Stimulated activated CD4-positive, alpha-beta T cell treated with anti-CD3 and anti-CD28 coated beads, Interleukin-1b, Interleukin-23, amount 100 ng/mL, for 1 hour (primary cell): ENCODE data around the gene ZNF766.
"Not testable (repeated sequence)": the region's sequence is repeated elsewhere in the genome, so short reads cannot be mapped to it uniquely, and the experiment has no call there.

Experiments
- DNase-seq, 2 donors: peaks; one replicate each; pipeline ENCODE4 v3.0.0-alpha.2; 2020; ENCODE audit warnings: low read depth in 2 of 2

The ZNF766 gene

DNA sequence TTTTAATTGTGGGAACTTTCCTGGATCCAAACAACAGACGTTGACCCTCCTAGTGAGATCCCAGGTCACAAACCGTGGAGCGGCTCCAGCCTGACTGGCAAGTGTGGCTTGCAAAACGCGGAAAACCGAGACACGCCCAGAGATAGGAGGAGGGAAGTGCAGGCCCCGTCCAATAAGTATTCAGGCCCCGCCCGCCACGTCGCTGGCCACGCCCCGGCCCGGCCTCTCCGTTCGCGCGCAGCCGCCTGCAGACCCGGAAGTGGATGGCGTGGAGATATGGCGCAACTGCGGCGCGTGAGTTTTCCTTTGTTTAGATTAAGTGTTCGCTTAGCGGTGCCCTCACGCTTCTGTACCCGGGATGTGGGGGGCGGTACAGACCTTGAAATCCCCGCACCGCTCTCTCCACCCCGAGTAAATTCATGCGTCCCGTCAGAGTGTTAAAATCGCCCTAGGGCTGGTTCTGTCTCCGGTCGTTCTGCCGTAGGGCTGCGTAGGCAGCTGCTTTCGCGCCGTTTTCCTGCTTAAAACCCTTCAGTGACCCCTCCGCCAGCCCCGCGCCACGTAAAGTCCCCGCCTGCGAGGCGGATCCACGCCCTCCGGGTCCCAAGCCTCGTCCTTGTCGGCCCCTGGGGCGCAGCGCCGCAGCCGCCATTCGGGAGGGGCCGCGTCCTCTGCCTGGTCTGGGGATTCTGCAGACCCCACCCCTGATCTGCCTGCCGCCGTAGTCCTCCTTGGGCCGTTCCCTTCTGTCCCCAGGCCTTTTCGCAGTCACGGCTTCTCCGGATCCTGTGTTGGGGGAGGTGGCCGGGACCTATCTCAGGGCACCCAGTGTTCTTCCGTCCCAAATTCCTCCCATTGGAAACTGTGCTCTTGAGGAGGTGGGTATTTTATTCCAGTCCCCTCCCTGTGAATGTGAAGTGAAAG, at the start of gene ZNF766:
Gene ZNF766, plus strand, starts transcription at position 250 of the 924 bp plus-strand sequence. Its CDS starts 27 bp downstream, at position 277.
- DNase-seq: peak; percentile 85 to 98

DNA sequence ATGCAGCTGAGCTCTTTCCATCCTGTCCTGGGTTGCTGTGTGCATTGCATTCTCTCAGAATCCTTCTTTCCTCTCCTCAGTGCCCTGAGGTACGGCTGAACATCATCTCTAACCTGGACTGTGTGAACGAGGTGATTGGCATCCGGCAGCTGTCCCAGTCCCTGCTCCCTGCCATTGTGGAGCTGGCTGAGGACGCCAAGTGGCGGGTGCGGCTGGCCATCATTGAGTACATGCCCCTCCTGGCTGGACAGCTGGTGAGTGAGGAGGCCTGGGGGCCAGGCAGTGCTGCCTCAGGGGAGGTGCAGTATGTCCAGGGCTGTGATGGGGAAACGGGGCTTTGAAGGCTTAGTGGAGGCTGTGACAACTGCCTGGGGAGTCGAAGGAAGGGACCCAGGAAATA, 49.8 kb upstream of the ZNF766 start:
- no peak for DNase-seq

DNA sequence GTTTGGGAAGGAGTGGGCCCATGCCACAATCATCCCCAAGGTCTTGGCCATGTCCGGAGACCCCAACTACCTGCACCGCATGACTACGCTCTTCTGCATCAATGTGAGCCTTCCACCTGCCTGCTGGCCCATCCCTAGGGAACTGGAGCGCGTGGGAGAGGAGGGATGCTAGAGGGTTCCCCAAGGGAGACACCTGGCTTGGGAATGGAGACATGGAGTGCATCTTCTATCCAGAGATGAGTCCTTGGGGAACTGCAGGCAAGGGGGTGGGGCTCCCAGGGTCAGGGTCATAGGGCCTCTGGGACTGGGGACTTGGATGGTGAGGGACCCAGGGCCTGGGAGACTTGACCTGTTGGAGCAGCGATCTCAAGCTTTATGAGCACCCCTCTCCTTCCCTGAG, 48.4 kb upstream of the ZNF766 start:
- DNase-seq: no peak

DNA sequence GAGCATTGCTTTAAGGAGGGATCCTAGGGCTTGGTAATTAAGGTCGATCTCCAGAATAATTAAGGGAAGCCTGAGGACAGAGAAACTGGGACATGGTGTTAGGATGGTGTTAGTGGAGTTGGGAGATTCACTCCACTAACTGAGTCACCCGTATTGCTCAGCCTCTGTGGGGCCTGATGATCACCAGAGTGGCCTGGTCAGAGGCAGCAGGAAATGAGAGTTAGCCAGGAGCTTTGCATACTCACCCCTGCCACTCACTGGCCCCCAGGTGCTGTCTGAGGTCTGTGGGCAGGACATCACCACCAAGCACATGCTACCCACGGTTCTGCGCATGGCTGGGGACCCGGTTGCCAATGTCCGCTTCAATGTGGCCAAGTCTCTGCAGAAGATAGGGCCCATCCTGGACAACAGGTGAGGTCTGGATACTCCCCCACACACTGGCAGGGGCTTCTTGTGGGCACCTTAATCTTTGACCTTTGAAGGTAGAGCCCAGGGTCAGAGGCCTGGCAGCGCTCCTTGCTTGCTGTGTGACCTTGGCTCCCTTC, 47.5 kb upstream of the ZNF766 start:
- DNase-seq: no peak

DNA sequence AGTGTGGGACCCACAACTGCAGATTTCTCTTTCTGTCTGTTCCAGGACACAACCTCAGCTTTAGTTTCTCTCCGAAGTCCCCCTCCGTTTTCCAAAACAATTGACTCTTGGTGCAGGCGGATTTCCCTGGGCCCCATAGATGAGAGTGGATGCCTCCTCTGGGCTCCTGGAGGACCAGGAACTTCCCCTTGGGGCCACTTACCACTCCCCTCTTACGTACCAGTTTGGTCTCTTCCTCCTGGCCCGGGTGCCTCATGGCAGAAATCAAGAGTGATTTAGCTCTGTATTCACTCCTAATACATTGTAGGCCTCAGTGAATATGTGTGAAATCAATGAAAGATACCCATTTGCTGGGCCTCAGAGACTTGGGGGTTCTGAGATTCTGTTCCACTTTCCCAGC, 45.2 kb upstream of the ZNF766 start:
- DNase-seq: no peak

DNA sequence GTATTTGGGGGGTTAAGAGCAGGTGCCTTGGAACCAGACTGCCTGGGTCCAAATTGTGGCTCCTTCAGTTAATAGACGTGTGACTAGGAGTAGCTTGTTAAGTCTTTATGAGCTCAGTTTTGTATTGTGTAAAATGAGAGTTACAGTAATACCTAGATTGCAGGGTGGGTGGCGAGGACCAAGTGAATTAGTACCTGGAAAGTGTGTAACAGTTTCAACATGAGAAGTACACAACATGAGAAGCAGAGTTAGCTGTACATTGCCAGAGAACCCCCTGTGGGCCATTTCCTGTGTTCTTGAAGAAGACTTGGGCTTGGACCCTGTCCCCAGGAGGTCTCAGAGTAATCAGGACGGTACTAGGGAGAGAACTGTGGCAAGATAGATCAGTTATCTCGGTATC, 42.7 kb upstream of the ZNF766 start:
- DNase-seq: no peak

DNA sequence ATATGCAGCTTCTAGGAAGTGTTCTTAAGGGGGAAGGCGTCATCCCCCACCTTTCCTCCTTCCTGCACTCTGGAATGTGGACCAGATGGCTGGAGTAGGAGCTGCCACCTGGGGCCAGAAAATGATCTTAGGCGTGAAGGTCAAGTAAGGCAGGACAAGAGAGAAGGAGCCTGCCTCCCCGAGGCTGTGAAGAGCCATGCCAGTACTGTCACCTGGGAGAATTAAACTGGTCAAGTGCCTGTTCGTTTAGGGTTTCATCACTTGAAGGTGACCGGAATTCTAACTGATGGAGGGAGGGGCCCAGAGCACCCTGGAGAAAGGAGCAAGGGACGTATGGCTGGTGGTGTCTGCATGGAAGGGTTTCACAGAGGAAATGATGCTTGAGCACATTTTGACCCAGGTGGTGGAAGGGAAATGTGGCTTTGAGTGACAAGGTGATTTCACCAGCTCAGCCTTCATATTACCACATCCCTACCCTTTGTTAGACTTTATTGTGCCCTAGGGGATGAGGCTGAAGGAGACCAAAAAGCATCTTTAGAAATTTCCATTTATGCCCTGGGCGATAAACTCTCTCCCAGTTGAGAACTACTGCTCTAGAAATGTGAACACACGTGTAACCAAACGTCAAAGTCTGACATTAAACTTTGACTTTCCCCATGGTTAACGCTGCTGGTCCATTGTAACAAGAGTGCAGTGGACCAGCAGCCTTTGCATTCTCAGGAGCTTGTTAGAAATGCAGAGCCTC, 42.0 kb upstream of the ZNF766 start:
- DNase-seq: no peak

DNA sequence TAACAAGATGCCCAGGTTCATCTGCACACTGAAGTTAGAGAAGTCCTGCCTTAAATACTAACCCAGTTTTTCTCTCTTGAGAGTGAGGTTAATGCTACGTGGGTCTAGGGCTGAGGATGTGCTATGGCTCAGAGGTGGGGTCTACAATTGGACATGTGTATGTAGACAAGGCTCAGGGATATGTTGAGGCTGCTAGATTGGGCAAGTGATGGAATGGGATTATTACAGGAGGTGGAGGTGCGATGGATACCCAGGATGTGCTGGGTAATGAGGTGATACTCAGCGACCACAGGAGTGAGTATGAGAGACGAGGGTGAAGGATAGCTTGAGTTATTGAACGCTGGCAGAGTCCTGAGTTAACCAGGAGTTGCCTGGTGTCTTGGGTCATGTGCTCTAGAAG, 41.4 kb upstream of the ZNF766 start:
- DNase-seq: no peak

DNA sequence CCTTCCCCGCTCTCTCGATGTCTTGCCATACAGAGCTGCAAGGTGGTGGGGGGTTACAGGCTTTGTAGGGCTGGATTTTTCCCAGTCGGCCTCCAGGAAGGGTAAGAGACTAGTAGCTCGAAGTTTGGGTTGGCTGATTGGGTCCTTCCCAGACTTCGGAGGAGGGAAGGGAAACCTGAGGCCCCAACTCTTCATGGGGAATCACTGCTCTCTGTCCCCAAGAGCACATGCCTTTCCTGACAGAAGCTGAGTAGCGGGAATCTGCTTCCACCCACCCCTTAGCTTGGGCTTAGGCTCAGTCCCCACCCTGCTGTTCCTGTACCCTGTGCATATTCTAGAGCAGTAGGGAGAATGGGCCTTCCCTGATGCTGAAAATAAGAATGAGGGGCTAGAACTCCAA, 39.9 kb upstream of the ZNF766 start:
- no peak for DNase-seq

DNA sequence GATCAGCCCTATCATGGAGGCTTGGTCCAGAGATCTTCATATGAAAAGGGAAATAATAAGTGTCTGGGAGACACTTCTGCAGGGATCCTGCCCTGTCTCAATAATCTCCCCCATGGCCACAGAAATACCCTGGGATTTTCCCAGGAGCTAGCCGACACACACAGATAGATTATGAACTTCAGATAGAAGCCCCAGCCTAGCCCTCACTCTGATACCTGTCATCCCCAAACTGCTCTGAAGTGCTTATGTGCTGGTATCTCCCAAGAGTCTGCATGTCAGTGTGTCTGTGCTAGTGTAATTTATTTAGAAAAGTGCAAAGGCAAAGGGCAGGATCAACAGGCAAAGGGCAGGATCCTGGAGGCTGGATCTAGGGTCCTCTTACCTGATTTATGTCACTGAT, 38.7 kb upstream of the ZNF766 start:
- DNase-seq: no peak

DNA sequence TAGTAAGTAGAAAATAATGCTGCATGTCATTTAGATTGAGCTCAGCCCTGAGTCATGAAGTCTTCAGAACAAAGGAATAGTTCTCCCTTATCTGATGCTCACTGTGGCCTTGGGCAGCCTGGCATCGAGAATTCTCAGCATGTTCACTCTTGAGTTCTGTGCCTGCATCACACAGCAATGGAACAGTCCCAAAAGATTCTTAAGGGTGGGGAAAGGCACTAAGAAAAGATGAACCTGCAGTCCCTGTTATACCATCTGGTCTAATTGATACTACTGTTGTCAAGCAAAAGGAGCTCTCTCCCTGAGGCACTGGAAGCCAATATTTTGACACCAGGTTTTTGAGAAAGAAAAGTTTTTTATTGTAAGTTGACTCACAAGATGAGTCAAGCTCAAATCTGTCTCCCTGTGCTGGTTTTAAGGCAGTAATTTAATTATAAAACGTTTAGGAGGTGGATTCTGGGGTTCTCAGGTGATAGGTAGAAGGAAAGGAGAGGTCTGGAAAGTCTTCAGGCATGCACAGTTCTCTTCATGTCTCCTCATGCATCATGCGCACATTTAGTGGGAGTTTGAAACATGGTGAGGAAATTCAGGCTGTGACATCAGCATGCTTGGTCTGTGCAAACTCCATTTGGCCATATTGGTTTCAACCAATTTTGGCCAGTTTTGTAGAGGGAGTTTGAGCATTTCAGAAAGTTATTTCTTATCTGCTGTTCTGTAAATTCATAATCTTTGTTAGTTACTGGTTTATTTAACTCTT, 38.1 kb upstream of the ZNF766 start:
- no peak for DNase-seq

DNA sequence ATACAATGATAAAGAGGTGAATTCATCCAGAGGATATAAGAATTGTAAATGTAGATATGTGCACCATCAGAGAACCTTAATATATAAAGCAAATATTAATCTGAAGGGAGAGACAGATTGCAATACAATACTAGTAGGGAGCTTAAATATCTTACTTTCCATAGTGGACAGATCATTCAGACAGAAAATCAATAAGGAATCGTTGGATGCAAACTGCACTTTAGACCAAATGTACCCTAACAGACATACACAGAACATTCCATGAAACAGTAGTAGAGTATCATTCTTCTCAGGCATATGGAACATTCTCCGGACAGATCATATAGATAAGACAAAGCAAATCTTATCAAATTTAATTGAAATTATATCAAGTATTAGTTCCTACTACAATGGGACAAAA, 35.0 kb upstream of the ZNF766 start:
- no peak for DNase-seq

DNA sequence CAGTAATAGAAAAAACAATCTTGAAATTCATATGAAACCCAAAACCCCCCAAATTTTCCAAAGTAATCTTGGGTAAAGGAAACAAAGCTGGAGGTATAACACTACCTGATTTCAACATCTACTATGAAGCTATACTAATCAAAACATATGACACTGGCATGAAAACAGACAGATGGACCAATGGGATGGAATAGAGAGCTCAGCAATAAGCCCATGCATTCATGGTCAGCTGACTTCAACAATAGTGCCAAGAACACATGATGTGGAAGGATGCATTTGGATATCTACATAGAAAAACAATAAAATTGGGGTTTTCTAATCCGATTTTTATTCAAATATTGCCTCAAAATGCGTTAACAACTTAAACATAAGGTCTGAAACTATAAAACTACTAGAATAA, 32.2 kb upstream of the ZNF766 start:
- DNase-seq: no peak

DNA sequence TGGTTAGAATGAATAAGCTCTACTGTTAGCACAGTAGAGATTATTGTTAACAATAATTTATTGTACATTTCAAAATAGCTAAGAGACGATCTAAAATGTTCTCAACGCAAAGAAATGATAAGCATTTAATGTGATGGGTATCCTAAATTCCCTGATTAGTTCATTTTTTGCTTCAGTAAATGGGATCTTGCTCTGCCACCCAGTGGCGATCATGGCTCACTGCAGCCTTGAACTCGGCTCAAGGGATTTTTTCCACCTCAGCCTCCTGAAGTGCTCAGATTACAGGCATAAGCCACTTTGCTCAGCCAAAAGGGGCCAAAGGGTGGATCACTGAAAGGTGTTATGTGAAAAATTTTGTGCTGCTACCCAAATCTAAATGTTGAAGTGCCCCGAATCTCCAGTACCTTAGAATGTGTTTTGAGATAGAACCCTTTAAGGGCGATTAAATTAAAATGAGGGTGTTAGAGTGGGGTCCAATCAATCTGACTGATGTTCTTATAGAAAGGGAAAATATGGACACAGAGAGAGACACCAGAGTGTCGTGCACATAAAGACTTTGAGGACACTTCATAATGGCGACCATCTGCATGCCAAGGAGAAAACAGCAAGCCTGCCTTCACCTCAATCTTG, 31.5 kb upstream of the ZNF766 start:
- peak; percentile 14 to 29 for DNase-seq

DNA sequence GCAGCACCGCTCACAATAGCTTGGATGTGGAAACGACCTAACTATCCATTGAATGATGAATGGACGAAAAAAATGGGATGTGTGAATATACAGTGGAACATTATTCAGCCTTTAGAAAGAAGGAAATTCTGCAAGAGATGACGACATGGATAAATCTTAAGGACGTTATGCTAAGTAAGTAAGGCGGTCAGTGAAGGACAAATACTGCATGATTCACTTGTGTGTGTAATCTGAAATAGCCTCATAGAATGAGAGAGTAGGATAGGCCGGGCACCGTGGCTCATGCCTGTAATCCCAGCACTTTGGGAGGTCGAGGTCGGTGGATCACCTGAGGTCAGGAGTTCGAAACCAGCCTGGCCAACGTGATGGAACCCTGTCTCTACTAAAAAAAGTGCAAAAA, 25.4 kb upstream of the ZNF766 start:
- no peak for DNase-seq

DNA sequence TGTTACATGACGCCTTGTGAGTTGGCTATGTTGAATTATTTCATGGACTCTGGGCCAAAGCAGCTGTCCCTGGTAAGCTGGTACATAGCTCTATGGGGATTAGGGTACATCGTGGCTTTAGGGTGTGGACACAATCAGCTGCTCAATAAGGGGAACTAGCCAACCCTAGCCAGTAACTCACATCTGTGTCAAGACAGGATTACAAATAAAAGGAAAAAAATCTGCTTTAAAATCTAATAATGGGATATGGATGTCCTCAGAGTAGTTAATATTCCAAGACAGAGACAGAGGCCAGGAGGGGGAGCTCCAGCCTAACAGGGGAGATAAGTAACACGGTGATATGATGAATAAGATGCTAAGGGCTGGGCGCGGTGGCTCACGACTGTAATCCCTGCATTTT, 21.1 kb upstream of the ZNF766 start:
- DNase-seq: peak in 1 of 2 donors; percentile 42

DNA sequence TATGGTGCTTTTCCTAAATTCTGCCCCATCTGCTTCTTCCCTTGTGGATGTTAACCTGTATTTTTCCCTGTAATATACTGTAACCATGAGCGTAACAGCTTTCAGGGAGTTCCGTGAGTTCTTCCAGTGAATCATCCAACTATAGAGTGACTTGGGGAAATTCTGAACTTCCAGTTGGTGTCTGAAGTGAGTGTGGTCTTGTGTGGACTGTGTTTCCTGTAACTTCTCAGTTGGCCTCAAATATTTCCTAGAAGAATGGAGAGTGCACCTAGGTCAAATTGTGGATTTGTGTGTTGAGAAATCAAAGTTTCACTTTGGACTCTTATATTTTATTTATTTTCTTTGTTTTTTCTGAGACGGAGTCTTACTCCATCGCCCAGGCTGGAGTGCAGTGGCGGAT, 11.0 kb upstream of the ZNF766 start:
- DNase-seq: no peak

DNA sequence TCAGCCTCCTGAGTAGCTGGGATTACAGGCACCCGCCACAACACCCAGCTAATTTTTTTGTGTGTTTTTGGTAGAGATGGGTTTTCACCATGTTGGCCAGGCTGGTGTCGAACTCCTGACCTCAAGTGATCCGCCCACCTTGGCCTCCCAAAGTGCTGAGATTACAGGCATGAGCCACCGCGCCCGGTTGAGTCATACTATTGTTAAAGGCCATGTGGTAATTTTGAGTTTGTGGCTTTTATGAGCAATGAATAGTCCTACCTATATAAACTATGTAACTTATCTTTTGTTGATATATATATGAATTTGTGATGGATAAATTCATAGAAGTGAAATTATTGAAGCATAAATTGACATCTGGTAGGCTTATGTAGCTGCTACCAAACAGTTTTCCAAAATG, 3.8 kb upstream of the ZNF766 start:
- not testable (repeated sequence) for DNase-seq

DNA sequence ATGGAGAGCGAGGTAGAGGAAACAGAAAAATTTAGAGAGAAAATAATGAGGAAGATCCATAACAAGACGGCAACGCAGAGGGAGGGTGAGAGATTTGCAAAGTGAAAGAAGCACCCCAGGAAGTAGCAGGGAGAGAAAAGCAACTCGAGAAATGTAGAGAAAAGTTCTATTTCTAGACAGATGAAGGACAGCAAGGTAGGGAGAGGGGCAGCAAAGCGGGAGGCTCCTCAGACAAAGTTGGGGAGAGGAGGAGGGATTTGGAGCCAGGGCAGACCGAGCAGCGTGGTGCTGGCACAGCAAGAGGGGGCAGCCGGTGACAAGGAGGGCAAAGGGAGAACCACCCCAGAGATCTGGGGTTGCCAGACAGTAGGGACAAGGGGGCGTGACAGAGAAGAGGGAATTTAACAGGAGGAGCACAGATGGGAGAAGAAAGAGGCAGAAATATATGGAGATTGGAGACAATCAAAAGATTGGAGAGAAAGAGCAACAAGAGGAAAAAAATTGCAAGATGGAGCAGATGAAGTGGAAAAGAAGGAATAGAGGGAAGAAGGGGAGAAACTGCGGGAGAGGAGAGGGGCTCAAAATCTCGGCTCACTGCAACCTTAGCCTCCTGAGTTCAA, 989 bp downstream of the ZNF766 start:
- DNase-seq: no peak

DNA sequence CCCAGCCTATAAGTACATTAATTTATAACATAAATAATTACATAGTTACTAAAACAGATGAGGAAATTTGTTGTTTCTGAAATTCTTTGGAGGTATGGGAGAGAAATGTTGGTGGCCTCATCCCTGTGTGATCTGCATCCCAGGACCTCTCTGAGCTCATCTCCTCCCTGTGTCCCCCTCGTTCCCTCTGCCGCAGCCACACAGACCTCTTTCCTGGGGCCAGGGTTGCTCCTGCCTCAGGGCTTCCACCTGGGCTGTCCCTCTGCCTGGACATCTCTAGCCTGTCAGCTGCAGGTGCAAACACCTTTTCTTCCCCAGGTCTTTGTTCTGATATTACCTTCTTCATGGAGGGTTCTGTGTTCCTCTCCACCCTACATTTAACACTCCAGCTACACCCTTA, 3.9 kb downstream of the ZNF766 start:
- DNase-seq: no peak

DNA sequence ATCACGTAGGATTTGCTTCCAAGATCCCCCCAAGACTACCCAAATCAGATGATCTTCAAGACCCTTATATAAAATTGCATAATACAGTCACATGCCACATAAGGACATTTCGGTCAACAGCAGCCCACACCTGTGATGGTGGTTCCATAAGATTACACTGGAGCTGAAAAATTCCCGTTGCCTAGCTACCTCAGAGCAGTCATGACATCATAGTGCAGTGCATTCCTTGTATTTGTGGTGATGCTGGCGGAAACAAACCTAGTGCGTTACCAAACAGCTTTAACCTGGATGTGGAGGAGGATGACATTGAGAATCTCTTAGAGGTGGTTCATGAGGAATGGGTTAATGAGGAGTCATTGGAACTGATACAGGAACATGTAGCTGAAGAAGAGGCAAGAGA, 4.8 kb downstream of the ZNF766 start:
- DNase-seq: no peak
